PC-3 (cell line): ENCODE data around the gene C1QTNF9.

Experiments
- CTCF ChIP-seq: fragments of 300-600 bp; sonication (generic); conservative IDR thresholded peaks from 2 replicates; pipeline ENCODE4 v1.5.1; 2017; ENCODE audit warnings: antibody characterized with exemption, low read depth, mild to moderate bottlenecking, low read length
- EZH2phosphoT487 ChIP-seq: fragments of 300-600 bp; sonication (generic); IDR thresholded peaks from 2 replicates; pipeline ENCODE4 v1.6.1; 2018; ENCODE audit warnings: mild to moderate bottlenecking, antibody characterized with exemption, low read length, borderline replicate concordance

- TF ChIP-seq CTCF, result no peak
- no peak for TF ChIP-seq EZH2phosphoT487
Observed at GRCh38 chr13:24282256-24282655, 27.1 kb upstream of the C1QTNF9 start.
